Measurements from ENCODE around the gene FBXO46. TPM values are rescaled to one million over a fixed set of nuclear protein-coding genes. Genes with fewer than 3 reads are reported as not detected.
"Not testable (repeated sequence)": the region's sequence is repeated elsewhere in the genome, so short reads cannot be mapped to it uniquely, and the experiment has no call there.

The FBXO46 gene
- total RNA-seq, 6 donors from 2014 or later: 12.0 to 21.1 (median 20.6) TPM

DNA sequence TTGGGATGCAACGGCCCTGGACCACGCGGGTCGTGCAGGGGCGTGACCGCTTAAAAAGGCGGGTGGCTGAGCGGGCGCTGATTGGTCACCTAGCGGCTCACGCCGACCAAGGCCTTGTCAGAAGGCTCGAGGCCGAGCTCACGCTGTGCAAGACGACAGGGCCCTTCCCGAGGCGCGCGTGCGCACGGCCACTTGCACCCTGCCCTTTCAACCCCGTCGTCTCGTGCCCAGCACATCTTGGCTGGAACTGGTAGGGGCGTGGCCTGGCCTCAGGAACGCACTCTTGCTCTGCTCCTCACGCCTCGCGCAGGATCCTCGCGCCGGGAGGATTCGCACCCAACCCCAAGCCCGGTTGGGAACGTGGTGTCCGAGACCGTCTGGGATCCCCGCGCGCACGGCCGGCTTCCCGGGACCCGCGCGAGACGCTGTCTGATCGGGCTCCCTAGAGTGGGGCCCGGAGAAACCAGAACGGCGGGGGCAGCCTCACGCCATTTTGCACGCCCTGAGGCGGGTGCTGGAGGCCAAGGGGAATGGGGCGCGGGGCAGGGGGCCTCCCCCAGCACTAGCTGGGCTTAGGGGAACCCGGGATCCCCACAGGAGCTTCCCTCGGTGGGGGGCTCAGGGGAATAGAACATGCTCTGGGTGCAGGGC lies 2.6 kb upstream of the FBXO46 start, which contains the start of gene MEIOSIN:
Gene MEIOSIN (plus strand): TSS at position 280 of the 651 bp plus-strand sequence. CDS start 1,938 bp downstream, outside the sequence.
- Histone ChIP-seq H3K27me3 (no peaks in the 10 kb centered on the region), H3K9me3 (no peaks in the 10 kb centered on the region), H3K36me3 (no peaks in the 10 kb centered on the region), H3K4me1 (peaks cover 13 to 21% (median 15%) of the 10 kb centered on the region in 4 donors), H3K4me3 (no peak within 1 kb of the TSS), H3K27ac (no peak within 1 kb of the TSS)
- ATAC-seq (ENCODE audit: low FRiP score in 2 of 2): no peak
- peak in 1 of 2 donors; percentile 85 for DNase-seq
- WGBS, 2 donors: 93% methylated on average over 55 to 59 of the region's 59 CpGs
- no peak for TF ChIP-seq EP300 (IDR thresholded peaks at IDR 0.05)
- no peak for TF ChIP-seq POLR2AphosphoS5 (IDR thresholded peaks at IDR 0.05)
- TF ChIP-seq, protein P1, sequence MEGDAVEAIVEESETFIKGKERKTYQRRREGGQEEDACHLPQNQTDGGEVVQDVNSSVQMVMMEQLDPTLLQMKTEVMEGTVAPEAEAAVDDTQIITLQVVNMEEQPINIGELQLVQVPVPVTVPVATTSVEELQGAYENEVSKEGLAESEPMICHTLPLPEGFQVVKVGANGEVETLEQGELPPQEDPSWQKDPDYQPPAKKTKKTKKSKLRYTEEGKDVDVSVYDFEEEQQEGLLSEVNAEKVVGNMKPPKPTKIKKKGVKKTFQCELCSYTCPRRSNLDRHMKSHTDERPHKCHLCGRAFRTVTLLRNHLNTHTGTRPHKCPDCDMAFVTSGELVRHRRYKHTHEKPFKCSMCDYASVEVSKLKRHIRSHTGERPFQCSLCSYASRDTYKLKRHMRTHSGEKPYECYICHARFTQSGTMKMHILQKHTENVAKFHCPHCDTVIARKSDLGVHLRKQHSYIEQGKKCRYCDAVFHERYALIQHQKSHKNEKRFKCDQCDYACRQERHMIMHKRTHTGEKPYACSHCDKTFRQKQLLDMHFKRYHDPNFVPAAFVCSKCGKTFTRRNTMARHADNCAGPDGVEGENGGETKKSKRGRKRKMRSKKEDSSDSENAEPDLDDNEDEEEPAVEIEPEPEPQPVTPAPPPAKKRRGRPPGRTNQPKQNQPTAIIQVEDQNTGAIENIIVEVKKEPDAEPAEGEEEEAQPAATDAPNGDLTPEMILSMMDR (IDR thresholded peaks at IDR 0.05): no peak
- TF ChIP-seq POLR2A (IDR thresholded peaks at IDR 0.05): no peak

DNA sequence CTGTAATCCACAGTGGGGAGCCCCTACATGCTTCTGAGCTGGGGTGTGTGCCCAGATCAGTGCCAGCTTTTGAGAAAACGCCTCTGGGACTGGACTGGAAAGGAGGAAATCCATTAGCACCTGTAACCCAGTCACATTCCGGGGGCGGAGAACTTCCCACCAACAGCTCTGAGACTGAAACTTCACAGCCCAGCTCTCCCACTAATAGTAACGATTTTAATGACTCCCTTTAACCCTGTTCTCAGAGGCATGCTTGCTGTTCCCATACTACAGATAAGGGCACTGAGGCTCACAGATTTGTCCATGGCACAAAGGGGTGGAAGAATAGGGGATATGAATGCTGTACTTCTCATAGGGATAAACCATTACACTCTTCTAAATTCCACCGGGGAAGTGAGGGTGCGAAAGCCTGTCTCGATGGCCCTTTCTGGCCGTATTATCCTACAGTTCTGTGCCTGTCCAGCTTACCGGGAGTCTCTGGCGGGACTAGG lies 851 bp downstream of the FBXO46 start:
- Histone ChIP-seq H3K4me3 (peak overlapping the region; percentile 81 to 99 (median 90)), H3K4me1 (peaks cover 13 to 25% (median 16%) of the 10 kb centered on the region in 4 donors), H3K9me3 (no peaks in the 10 kb centered on the region), H3K36me3 (peaks cover 0 to 3% (median 0%) of the 10 kb centered on the region in 4 donors), H3K27me3 (no peaks in the 10 kb centered on the region), H3K27ac (peak overlapping the region; percentile 81 to 88 (median 83))
- ATAC-seq (ENCODE audit: low FRiP score in 2 of 2) (no peak), DNase-seq (peak in 1 of 2 donors; percentile 44)
- TF ChIP-seq EP300 (IDR thresholded peaks at IDR 0.05) (no peak), POLR2A (IDR thresholded peaks at IDR 0.05) (no peak), POLR2AphosphoS5 (IDR thresholded peaks at IDR 0.05) (no peak)
- TF ChIP-seq, protein P1 (IDR thresholded peaks at IDR 0.05): no peak
- WGBS, 2 donors: 18 to 22% methylated on average over 9 of the region's 10 CpGs

DNA sequence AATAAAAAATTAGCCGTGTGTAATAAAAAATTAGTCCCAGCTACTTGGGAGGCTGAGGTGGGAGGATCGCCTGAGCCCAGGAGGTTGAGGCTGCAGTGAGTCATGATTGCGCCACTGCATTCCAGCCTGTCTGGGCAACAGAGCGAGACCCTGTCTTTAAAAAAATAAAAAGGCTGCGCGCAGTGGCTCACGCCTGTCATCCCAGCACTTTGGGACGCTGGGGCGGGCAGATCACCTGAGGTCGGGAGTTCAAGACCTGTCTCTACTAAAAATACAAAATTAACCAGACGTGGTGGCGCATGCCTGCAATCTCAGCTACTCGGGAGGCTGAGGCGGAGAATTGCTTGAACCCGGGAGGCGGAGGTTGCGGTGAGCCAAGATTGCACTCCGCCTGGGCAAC lies 2.0 kb downstream of the FBXO46 start:
- H3K27me3 ChIP-seq; H3K4me3 ChIP-seq; H3K9me3 ChIP-seq; ATAC-seq (ENCODE audit: low FRiP score in 2 of 2); DNase-seq; H3K36me3 ChIP-seq; H3K27ac ChIP-seq: not testable (repeated sequence)
- H3K4me1 ChIP-seq: peaks cover 13 to 25% (median 16%) of the 10 kb centered on the region in 4 donors
- WGBS, 2 donors: 94 to 96% methylated on average over 18 of the region's 18 CpGs

DNA sequence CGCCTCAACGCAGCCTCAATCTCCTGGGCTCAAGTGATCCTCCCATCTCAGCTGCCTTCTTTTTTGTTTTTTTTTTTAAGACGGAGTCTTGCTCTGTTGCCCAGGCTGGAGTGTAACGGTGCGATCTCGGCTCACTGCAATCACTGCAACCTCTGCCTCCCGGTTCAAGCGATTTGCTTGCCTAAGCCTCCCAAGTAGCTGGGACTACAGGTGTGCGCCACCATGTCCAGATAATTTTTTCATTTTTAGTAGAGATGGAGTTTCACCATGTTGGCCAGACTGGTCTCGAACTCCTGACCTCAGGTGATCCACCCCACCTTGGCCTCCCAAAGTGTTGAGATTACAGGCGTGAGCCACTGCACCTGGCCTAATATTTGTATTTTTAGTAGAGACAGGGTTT lies 10.6 kb downstream of the FBXO46 start:
- H3K27me3 ChIP-seq; H3K9me3 ChIP-seq; H3K4me3 ChIP-seq; DNase-seq; ATAC-seq (ENCODE audit: low FRiP score in 2 of 2): not testable (repeated sequence)
- peaks cover 16 to 26% (median 20%) of the 10 kb centered on the region in 4 donors for H3K4me1 ChIP-seq
- WGBS, 2 donors: 97 to 98% methylated on average over 9 to 11 of the region's 11 CpGs
- H3K27ac ChIP-seq: peak overlapping the region in 3 of 4 donors; percentile 19 to 67 (median 56)
- peaks cover 2 to 14% (median 7%) of the 10 kb centered on the region in 4 donors for H3K36me3 ChIP-seq

DNA sequence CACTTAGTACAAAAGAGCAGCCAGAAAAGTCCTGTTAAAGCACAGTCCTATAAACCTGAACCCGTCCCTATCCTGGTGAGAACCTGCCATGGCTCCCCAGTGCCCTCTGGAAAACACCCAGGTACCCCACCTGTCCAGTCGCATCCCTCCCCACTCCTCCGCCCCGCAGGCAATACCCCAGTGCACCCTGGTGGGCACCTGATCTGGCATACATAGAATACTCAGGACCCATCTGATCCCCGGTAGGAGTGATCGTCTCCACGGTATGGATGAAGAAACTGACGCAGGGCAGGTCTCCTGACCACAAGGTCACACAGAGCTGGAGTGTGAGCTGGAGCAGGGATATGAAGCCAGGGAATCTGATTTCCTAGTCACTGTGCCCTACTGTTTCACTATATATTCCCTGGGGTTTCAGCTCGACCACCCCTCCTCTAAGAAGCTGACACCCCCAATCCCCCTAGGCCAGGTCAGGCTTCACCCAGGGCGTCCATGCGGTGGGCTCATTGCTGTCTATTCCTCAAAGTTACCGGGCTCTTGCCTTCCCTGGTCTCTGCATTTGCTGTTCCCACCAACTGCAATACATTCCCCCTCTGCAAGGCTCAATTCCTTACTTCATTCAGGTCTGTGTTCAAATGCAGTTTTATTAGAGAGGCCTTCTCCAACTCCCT lies 12.6 kb downstream of the FBXO46 start:
- ATAC-seq (ENCODE audit: low FRiP score in 2 of 2) (no peak), DNase-seq (no peak)
- no peaks in the 10 kb centered on the region for H3K27me3 ChIP-seq
- H3K4me1 ChIP-seq: peaks cover 16 to 26% (median 20%) of the 10 kb centered on the region in 4 donors
- TF ChIP-seq POLR2AphosphoS5 (IDR thresholded peaks at IDR 0.05): no peak
- TF ChIP-seq EP300 (IDR thresholded peaks at IDR 0.05): no peak
- no peak for TF ChIP-seq POLR2A (IDR thresholded peaks at IDR 0.05)
- TF ChIP-seq, protein P1 (IDR thresholded peaks at IDR 0.05): no peak
- no peaks in the 10 kb centered on the region for H3K9me3 ChIP-seq
- H3K36me3 ChIP-seq: peaks cover 1 to 12% (median 6%) of the 10 kb centered on the region in 4 donors
- 60 to 64% methylated on average over 12 of the region's 12 CpGs for WGBS, 2 donors
- H3K27ac ChIP-seq: peak overlapping the region; percentile 90 to 95 (median 94)
- H3K4me3 ChIP-seq: peak overlapping the region; percentile 26 to 74 (median 61)

All from upper lobe of left lung (tissue), 6 donors.